ENCODE data around the gene SND1. TPM values are rescaled to one million over a fixed set of nuclear protein-coding genes. Genes with fewer than 3 reads are reported as not detected.

Gene SND1
- total and polyA plus RNA-seq, 2 donors (not counting 1 experiment from before 2014, with no cell fraction given) = 137 to 174 TPM

- Histone ChIP-seq H3K4me1 (ENCODE audit: control insufficient read depth, extremely low read depth, insufficient read depth, low read length) (no peaks in the 10 kb centered on the region), H3K27me3 (ENCODE audit: control insufficient read depth, insufficient read depth, low read length) (no peaks in the 10 kb centered on the region), H3K36me3 (ENCODE audit: control insufficient read depth, insufficient read depth, low read length) (no peaks in the 10 kb centered on the region), H4K20me1 (ENCODE audit: control insufficient read depth, extremely low read depth, insufficient read depth, low read length) (peaks cover 2% of the 10 kb centered on the region), H3K4me2 (ENCODE audit: extremely low read depth, insufficient read depth, low read length) (no peak overlapping the region), H3K4me3 (replicated peaks in 1 of 4; ENCODE audit: control extremely low read depth in 1 of 4, insufficient read depth in 1 of 4, low read depth in 3 of 4, low read length in 4 of 4) (no peak overlapping the region), H2AFZ (ENCODE audit: low read length) (no peak overlapping the region), H3K79me2 (ENCODE audit: control insufficient read depth, insufficient read depth, low read length) (peaks cover 43% of the 10 kb centered on the region), H3K27ac (ENCODE audit: insufficient read depth, low read length) (no peak overlapping the region), H3K9me3 (ENCODE audit: control insufficient read depth, insufficient read depth, low read depth, low read length) (no peaks in the 10 kb centered on the region), H3K9ac (ENCODE audit: insufficient read depth, low read length) (no peak overlapping the region)
- TF ChIP-seq EZH2 (IDR thresholded peaks at IDR 0.05; ENCODE audit: low read length, missing control alignments) = no peak
- no peak for TF ChIP-seq CTCF (conservative IDR thresholded peaks at IDR 0.05 in 1 of 2, IDR thresholded peaks at IDR 0.05 in 1 of 2; ENCODE audit: low read depth in 1 of 2, low read length in 2 of 2)
- DNase-seq (ENCODE audit: low read depth in 2 of 2) = no peak
Observed at GRCh38 chr7:127758105-127758504, 106.1 kb downstream of the SND1 start.

- Histone ChIP-seq H3K27ac (ENCODE audit: insufficient read depth, low read length) (no peak overlapping the region), H3K9ac (ENCODE audit: insufficient read depth, low read length) (no peak overlapping the region), H3K36me3 (ENCODE audit: control insufficient read depth, insufficient read depth, low read length) (no peaks in the 10 kb centered on the region), H3K9me3 (ENCODE audit: control insufficient read depth, insufficient read depth, low read depth, low read length) (no peaks in the 10 kb centered on the region), H3K27me3 (ENCODE audit: control insufficient read depth, insufficient read depth, low read length) (no peaks in the 10 kb centered on the region), H3K4me1 (ENCODE audit: control insufficient read depth, extremely low read depth, insufficient read depth, low read length) (no peaks in the 10 kb centered on the region), H3K4me3 (replicated peaks in 1 of 4; ENCODE audit: control extremely low read depth in 1 of 4, insufficient read depth in 1 of 4, low read depth in 3 of 4, low read length in 4 of 4) (no peak overlapping the region), H4K20me1 (ENCODE audit: control insufficient read depth, extremely low read depth, insufficient read depth, low read length) (peaks cover 2% of the 10 kb centered on the region), H3K79me2 (ENCODE audit: control insufficient read depth, insufficient read depth, low read length) (peaks cover 41% of the 10 kb centered on the region), H3K4me2 (ENCODE audit: extremely low read depth, insufficient read depth, low read length) (no peak overlapping the region), H2AFZ (ENCODE audit: low read length) (no peak overlapping the region)
- TF ChIP-seq EZH2 (IDR thresholded peaks at IDR 0.05; ENCODE audit: low read length, missing control alignments) (no peak), CTCF (conservative IDR thresholded peaks at IDR 0.05 in 1 of 2, IDR thresholded peaks at IDR 0.05 in 1 of 2; ENCODE audit: low read depth in 1 of 2, low read length in 2 of 2) (no peak)
- DNase-seq (ENCODE audit: low read depth in 2 of 2) = no peak
Observed at GRCh38 chr7:127758845-127759244, 106.9 kb downstream of the SND1 start.

GRCh38 chr7:127759945-127760421 is 108.0 kb downstream of the SND1 start:
- Histone ChIP-seq H3K4me2 (ENCODE audit: extremely low read depth, insufficient read depth, low read length) (no peak overlapping the region), H3K9me3 (ENCODE audit: control insufficient read depth, insufficient read depth, low read depth, low read length) (no peaks in the 10 kb centered on the region), H3K9ac (ENCODE audit: insufficient read depth, low read length) (no peak overlapping the region), H3K36me3 (ENCODE audit: control insufficient read depth, insufficient read depth, low read length) (no peaks in the 10 kb centered on the region), H3K4me1 (ENCODE audit: control insufficient read depth, extremely low read depth, insufficient read depth, low read length) (no peaks in the 10 kb centered on the region), H3K79me2 (ENCODE audit: control insufficient read depth, insufficient read depth, low read length) (peaks cover 35% of the 10 kb centered on the region), H3K27ac (ENCODE audit: insufficient read depth, low read length) (no peak overlapping the region), H2AFZ (ENCODE audit: low read length) (no peak overlapping the region), H3K27me3 (ENCODE audit: control insufficient read depth, insufficient read depth, low read length) (no peaks in the 10 kb centered on the region), H4K20me1 (ENCODE audit: control insufficient read depth, extremely low read depth, insufficient read depth, low read length) (peaks cover 2% of the 10 kb centered on the region), H3K4me3 (replicated peaks in 1 of 4; ENCODE audit: control extremely low read depth in 1 of 4, insufficient read depth in 1 of 4, low read depth in 3 of 4, low read length in 4 of 4) (no peak overlapping the region)
- TF ChIP-seq CTCF (conservative IDR thresholded peaks at IDR 0.05 in 1 of 2, IDR thresholded peaks at IDR 0.05 in 1 of 2; ENCODE audit: low read depth in 1 of 2, low read length in 2 of 2) (no peak), EZH2 (IDR thresholded peaks at IDR 0.05; ENCODE audit: low read length, missing control alignments) (no peak)
- DNase-seq (ENCODE audit: low read depth in 2 of 2) = no peak
